Fibroblast of skin of scalp (primary cell): ENCODE results near the gene EDN3.
A peak's percentile ranks its signal among the peaks of the same experiment; 100 is the strongest.

ENCODE experiments used
- DNase-seq: peaks from one replicate; pipeline ENCODE4 v3.0.0-alpha.2; 2013

Gene EDN3

GRCh38 chr20:59308493-59309201, 8.2 kb downstream of the EDN3 start:
- DNase-seq: no peak

DNA sequence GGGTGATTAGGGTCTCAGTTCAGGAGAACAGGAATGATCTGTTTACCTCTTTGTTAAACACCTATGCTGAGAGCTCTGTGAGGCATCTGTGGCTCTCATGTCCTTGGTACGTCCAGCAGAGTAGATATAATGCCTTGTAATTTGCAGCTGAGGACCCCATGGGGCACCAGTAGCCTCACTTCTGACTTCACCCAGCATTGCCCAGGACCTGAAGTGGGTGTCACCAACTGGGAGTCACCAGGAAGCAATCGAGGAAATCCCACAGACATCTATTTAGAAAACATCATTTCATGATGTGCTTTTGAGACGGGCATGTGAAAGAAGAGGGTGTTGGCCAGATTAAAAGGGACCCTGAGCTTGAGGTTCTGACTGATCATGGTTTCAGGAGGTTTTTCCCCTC, 8.8 kb downstream of the EDN3 start:
- DNase-seq: no peak

DNA sequence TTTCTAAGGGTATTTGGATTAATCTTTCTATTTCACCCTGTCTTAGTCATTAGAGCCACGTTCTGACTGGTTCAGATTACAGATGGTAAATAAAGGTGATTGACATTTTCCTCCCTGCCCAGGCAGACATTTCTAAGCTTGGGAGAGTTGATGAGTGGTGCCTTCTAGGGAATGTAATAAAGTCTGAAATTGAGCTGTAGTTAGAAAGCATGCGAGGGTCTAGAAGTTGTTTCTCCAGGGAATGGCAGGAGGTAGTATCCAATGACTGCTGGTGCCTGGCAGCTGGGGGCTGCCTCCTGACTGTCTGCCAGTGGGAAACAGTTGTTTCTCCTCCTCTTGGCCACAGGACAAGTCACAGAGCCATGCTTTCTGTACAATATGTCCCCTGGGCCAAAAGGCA, 14.6 kb downstream of the EDN3 start:
- DNase-seq: no peak

- DNase-seq: no peak
Observed at GRCh38 chr20:59316911-59317731, 16.7 kb downstream of the EDN3 start.

GRCh38 chr20:59318201-59318790, 17.9 kb downstream of the EDN3 start:
- DNase-seq: no peak

- no peak for DNase-seq
Observed at GRCh38 chr20:59318803-59319202, 18.4 kb downstream of the EDN3 start.

GRCh38 chr20:59320426-59320825, 20.0 kb downstream of the EDN3 start:
- no peak for DNase-seq

DNA sequence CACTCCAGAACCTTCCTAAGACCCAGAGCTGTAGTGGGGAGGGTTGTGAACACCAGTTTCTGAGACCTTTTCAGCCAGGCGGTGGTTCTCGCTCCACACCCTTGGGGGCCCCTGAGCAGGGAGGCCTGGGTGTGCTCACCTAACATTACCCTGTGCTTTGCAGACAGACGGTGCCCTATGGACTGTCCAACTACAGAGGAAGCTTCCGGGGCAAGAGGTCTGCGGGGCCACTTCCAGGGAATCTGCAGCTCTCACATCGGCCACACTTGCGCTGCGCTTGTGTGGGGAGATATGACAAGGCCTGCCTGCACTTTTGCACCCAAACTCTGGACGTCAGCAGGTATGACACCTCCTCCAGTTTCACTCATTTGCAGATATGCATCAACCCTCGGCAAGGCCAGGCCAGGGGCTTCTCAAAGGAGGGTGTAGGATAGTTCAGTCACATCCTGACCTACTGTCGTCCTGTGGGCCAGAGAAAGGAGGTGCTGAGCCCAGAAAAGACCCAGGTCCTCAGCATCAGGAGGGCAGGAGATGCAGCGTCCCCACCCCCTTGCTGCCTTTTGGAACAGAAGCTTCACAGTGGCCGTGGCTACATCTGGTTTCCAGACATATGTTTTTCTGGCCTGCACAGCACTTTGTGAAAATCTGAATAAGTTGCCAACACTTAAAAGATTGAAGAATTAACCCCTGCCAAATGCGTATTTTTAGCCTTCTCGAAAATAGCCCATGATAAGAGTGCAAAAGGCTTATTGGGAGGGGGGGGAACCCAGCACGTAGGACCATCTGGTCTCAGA, 20.6 kb downstream of the EDN3 start:
- DNase-seq: no peak

DNA sequence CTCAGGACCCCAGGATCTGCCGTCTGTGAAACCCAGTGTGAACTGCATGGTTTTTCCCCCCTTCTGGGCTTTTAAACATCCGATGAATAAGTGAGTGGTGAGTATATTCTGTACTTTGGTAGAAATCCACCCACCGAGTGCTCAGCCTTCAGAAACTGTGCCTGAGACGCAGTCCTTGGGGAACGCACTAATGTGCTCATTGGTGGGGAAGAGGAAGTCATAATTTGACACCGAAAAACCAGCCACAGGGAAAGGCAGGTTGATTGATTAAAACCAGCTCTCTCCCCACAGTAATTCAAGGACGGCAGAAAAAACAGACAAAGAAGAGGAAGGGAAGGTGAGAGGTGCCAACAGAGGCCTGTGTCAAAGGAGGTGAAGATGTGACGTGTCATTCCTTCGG, 21.7 kb downstream of the EDN3 start:
- no peak for DNase-seq

- peak; percentile 66 for DNase-seq
Observed at GRCh38 chr20:59322585-59323454, 22.4 kb downstream of the EDN3 start.

DNA sequence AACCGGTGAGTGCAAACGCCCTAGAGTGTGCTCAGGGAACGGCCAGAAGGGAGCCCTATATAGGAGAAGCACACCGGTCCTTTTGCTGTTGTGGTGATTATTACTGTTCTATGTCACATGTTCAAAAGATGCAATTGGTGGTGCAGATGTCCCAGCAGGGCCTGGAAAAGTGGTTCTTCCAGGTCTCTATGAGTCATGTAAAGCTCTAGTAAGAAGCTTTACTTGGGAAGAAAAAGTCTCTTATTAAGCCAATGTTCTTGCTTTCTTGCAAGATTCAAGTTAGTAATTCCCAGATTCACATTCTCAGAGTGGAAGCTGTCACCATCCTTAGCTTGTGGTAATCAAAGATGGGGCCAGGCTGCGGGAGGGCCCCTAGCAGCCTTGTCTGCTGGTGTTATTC, 23.3 kb downstream of the EDN3 start:
- DNase-seq: peak; percentile 28

GRCh38 chr20:59324521-59325141, 24.2 kb downstream of the EDN3 start:
- DNase-seq: peak; percentile 38

DNA sequence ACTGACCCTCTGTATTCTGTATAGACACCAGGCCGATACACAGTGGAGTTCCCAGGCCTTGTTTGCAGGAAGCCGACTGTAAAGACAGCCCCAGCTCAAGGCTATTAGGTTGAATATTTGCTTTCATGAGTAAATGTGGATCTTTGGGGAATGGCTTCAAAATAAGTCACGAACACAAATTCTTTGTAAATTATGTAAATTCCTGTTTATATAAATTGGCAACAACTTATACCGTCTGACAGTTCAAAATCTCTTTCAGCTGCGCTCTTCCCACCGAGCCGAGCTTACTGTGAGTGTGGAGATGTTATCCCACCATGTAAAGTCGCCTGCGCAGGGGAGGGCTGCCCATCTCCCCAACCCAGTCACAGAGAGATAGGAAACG, 24.7 kb downstream of the EDN3 start:
- peak; percentile 48 for DNase-seq

GRCh38 chr20:59326188-59326587, 25.8 kb downstream of the EDN3 start:
- DNase-seq: no peak

GRCh38 chr20:59328071-59328470, 27.7 kb downstream of the EDN3 start:
- DNase-seq: no peak

DNA sequence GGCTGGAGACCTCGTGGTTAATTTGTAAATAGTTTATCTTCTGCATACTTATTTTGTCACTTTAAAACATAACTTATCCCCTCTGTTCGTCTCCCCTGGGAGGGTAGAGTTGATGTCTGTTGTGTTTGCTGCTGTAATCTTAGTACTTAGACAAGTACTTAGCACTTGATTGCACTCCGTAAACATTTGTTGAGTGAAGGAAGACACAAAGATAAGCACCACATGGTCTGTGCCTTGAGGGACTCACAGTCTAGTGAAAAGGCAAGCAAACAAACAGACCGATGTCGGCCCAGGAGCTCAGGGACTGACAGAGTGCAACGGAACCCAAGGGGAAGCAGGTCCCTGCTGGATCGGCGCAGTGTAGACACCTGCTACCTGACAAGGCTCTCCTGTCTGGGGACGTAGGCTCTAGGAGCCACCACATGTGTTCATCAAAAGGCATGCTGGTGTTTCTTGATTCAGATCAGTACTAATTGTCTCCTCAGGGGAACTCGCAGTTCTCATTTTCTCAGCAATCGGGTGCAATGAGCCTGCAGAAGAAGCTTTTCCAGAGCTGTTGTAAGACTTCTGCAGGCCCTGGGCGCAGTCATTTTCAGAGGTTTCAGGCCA, 31.4 kb downstream of the EDN3 start:
- DNase-seq: no peak

GRCh38 chr20:59333260-59333845, 32.9 kb downstream of the EDN3 start:
- no peak for DNase-seq

DNA sequence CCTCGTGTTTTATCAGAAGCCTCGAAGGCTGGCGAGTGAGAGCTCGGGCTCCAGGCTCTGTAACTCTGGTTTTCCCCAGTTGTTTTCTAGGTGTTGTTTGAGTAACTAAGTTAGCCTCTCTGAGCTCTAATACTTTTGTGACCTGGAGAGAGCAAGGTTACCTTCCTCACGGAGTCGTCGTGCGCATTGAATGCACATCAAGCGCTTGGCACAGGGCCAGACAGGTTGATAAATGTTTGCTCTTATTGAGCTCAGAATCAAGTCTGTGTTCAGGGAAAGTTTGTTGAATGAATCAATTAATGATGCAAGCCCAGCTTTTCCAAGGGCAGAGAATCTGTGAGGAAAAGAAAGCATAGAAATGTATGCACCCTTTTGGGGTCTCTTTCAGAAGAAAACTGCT, 33.5 kb downstream of the EDN3 start:
- no peak for DNase-seq

- no peak for DNase-seq
Observed at GRCh38 chr20:59334651-59335300, 34.4 kb downstream of the EDN3 start.

DNA sequence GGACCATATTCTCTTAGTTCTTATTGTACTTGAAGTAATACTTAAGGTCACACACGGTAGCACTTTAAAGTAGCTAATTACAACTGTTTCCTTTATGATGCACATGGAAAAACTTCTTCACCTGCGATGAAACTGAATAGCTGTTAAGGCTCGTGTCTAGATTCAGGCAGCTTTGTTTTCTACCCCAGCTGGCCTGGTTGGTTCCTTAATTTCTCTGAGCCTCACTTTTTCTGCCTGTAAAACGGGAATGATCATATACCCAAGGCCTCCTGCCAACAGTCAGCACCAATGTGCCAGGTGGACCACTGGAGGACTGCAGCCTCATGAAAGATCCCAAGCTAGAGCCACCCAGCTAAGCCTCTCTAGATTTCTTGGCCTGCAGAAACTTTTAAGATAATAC, 35.0 kb downstream of the EDN3 start:
- no peak for DNase-seq
